ENCODE measurements around the gene AZU1. TPM values are rescaled to one million over a fixed set of nuclear protein-coding genes. Genes with fewer than 3 reads are reported as not detected.

The AZU1 gene
- total and polyA plus RNA-seq, 2 of the 8 experiments (the other 6 are each of a cell fraction or from before 2014, with no cell fraction given): 0.80 to 1.3 TPM

DNA sequence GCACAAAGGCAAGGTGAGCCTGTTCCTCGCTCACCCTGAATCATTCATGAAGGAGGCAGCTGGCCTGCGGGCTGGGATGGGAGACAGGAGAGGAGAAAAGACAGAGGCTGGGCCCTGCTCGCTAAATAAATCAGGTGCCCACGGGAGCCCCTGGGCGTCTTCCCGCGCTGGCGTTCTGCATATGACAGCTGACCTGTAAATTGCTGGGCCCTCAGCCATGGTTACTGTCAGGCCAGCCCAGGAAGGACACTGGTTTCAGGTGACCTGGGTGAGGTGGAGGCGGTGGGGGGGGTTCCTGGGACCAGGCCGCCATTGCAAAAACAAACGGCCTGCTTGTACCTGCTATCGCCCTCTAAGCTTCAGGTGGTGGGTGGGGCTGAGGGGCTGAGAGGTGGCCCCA is 33.8 kb upstream of the AZU1 start:
- Histone ChIP-seq H3K79me1 (ENCODE audit: low read depth, low read length) (no peaks in the 10 kb centered on the region), H3K23ac (ENCODE audit: insufficient read length) (no peak overlapping the region), H3K79me2 (ENCODE audit: control insufficient read depth in 1 of 2, insufficient read depth in 2 of 2, low read length in 2 of 2) (peaks cover 9 to 10% of the 10 kb centered on the region in 2 experiments), H4K91ac (replicated peaks; ENCODE audit: insufficient read length, low read length) (peak overlapping the region; percentile 38), H3K18ac (ENCODE audit: extremely low read depth, low read length) (no peak overlapping the region), H4K8ac (ENCODE audit: extremely low read depth, insufficient read depth, low read length) (no peak overlapping the region), H3K23me2 (ENCODE audit: low read depth, low read length) (peaks cover 7% of the 10 kb centered on the region; the same call in 1 of the 2 replicates), H2BK20ac (ENCODE audit: low read length) (no peak overlapping the region), H3K4me1 (replicated peaks in 1 of 4; ENCODE audit: control insufficient read depth in 3 of 4, insufficient read depth in 4 of 4, low read length in 3 of 4) (peaks cover 0 to 31% (median 17%) of the 10 kb centered on the region in 4 experiments; a peak in 6 of 7 replicates), H3K27ac (ENCODE audit: low read depth, low read length) (no peak overlapping the region), H3K27me3 (replicated peaks in 1 of 4; ENCODE audit: control insufficient read depth in 3 of 4, extremely low read depth in 1 of 4, insufficient read depth in 3 of 4, low read length in 3 of 4) (no peaks in the 10 kb centered on the region), H4K20me1 (replicated peaks in 1 of 2; ENCODE audit: control insufficient read depth in 1 of 2, insufficient read depth in 2 of 2, low read length in 2 of 2) (peaks cover 4 to 5% of the 10 kb centered on the region in 2 experiments), H3K56ac (replicated peaks; ENCODE audit: insufficient read length, low read depth, low read length) (no peak overlapping the region), H2AK5ac (ENCODE audit: low read depth, low read length) (no peak overlapping the region), H4K5ac (ENCODE audit: insufficient read length, low read depth, low read length) (no peak overlapping the region), H2AFZ (ENCODE audit: low read length) (no peak overlapping the region), H2BK12ac (ENCODE audit: low read depth, low read length) (no peak overlapping the region), H3K9ac (replicated peaks in 1 of 4; ENCODE audit: extremely low read depth in 1 of 4, low read depth in 3 of 4, low read length in 3 of 4) (no peak overlapping the region), H3K4me2 (ENCODE audit: insufficient read depth in 1 of 2, low read depth in 2 of 2, low read length in 2 of 2) (no peak overlapping the region), H3K4ac (replicated peaks; ENCODE audit: insufficient read length, low read depth, low read length) (no peak overlapping the region), H3K9me3 (ENCODE audit: insufficient read depth in 2 of 2, low read depth in 1 of 2, low read length in 1 of 2) (no peaks in the 10 kb centered on the region), H3K36me3 (ENCODE audit: control insufficient read depth in 2 of 4, insufficient read depth in 4 of 4, low read length in 3 of 4) (no peaks in the 10 kb centered on the region; a peak in 1 of 8 replicates), H3K4me3 (ENCODE audit: extremely low read depth in 1 of 4, insufficient read depth in 2 of 4, low read depth in 3 of 4, low read length in 4 of 4) (no peak overlapping the region), H2BK15ac (ENCODE audit: low read length) (no peak overlapping the region), H3K14ac (ENCODE audit: insufficient read length) (no peak overlapping the region), H2BK120ac (replicated peaks; ENCODE audit: low read depth, low read length) (no peak overlapping the region), H2BK5ac (ENCODE audit: low read depth, low read length) (peak overlapping the region; percentile 27)
- DNase-seq (ENCODE audit: low read depth in 1 of 2, low spot score in 2 of 2) (peak in 1 of 2 experiments; percentile 47), FAIRE-seq (no peak)
- CTCF ChIA-PET (ENCODE audit: partially characterized antibody): interaction anchor here (1.1 to 5.2 kb wide), 2 partner anchors 14 to 24 kb away, joined by 5 to 23 read pairs; no protein-coding TSS in a partner anchor
- 95% methylated on average over 10 of the region's 12 CpGs; no CpG with 5 or more reads in 1 of the 2 experiments for WGBS, 2 experiments (ENCODE audit: extremely low coverage in 1 of 2, insufficient coverage in 1 of 2, insufficient read length in 1 of 2, insufficient replicate concordance in 2 of 2, low coverage in 1 of 2, low lambda C conversion rate in 2 of 2, missing lambda C conversion rate in 1 of 2)
- POLR2A ChIA-PET (ENCODE audit: partially characterized antibody): interaction anchor here (0.7 to 14.0 kb wide), 5 partner anchors 9 to 20 kb away, joined by 4 to 240 read pairs (median 53); no protein-coding TSS in a partner anchor
- no peak for TF ChIP-seq HDAC2 (IDR thresholded peaks at IDR 0.05; ENCODE audit: borderline replicate concordance in 1 of 2, low read depth in 2 of 2, low read length in 2 of 2)
- TF ChIP-seq EZH2 (IDR thresholded peaks at IDR 0.05; ENCODE audit: low read depth, low read length, severe bottlenecking): no peak
- TF ChIP-seq SUZ12 (IDR thresholded peaks at IDR 0.05; ENCODE audit: low read length): no peak
- TF ChIP-seq FOSL1 (IDR thresholded peaks at IDR 0.05; ENCODE audit: insufficient read depth, low read depth, low read length): no peak
- TF ChIP-seq BRCA1 (IDR thresholded peaks at IDR 0.05; ENCODE audit: low read depth, low read length): no peak
- no peak for TF ChIP-seq TBP (IDR thresholded peaks at IDR 0.05; ENCODE audit: low read depth, low read length)
- TF ChIP-seq, protein P1, sequence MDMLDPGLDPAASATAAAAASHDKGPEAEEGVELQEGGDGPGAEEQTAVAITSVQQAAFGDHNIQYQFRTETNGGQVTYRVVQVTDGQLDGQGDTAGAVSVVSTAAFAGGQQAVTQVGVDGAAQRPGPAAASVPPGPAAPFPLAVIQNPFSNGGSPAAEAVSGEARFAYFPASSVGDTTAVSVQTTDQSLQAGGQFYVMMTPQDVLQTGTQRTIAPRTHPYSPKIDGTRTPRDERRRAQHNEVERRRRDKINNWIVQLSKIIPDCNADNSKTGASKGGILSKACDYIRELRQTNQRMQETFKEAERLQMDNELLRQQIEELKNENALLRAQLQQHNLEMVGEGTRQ (IDR thresholded peaks at IDR 0.05; ENCODE audit: low read length): no peak
- TF ChIP-seq CTBP2 (IDR thresholded peaks at IDR 0.05; ENCODE audit: borderline replicate concordance, insufficient read depth, insufficient read length, low read length): no peak
- TF ChIP-seq JUN (IDR thresholded peaks at IDR 0.05; ENCODE audit: low read depth, low read length): no peak
- no peak for TF ChIP-seq HDAC6 (IDR thresholded peaks at IDR 0.05; ENCODE audit: low read depth, low read length)
- TF ChIP-seq MAFK (IDR thresholded peaks at IDR 0.05; ENCODE audit: low read depth, low read length): no peak
- no peak for TF ChIP-seq SP1 (IDR thresholded peaks at IDR 0.05; ENCODE audit: low read depth, low read length)
